Mucosa of descending colon (tissue), 3 donors: ENCODE data around the gene CDK11B. TPM values are rescaled to one million over a fixed set of nuclear protein-coding genes. Genes with fewer than 3 reads are reported as not detected.
A peak's percentile ranks its signal among the peaks of the same experiment; 100 is the strongest.
"Not testable (repeated sequence)": the region's sequence is repeated elsewhere in the genome, so short reads cannot be mapped to it uniquely, and the experiment has no call there.

Experiments
- ATAC-seq: fragments of 200-7000 bp; cut with Tn5 transposase; one replicate; pipeline ENCODE4 v1.9.1; 2020; ENCODE audit warnings: mild to moderate bottlenecking, moderate library complexity
- DNase-seq, 3 donors: peaks; one replicate each; pipeline ENCODE4 v3.0.0-alpha.2; 2020
- H3K36me3 ChIP-seq: fragments of 200-600 bp; one replicate; pipeline ENCODE4 v1.8.0; 2021; ENCODE audit warnings: low read depth, mild to moderate bottlenecking
- H3K4me1 ChIP-seq: fragments of 200-600 bp; one replicate; pipeline ENCODE4 v1.8.0; 2021; ENCODE audit warnings: low read depth, mild to moderate bottlenecking
- H3K4me3 ChIP-seq: fragments of 200-600 bp; one replicate; pipeline ENCODE4 v1.8.0; 2021; ENCODE audit warnings: mild to moderate bottlenecking
- H3K9me3 ChIP-seq: fragments of 200-600 bp; one replicate; pipeline ENCODE4 v1.8.0; 2021; ENCODE audit warnings: mild to moderate bottlenecking
- CTCF ChIP-seq: fragments of 200-600 bp; IDR thresholded peaks from one replicate; pipeline ENCODE4 v1.8.0; 2022; ENCODE audit warnings: antibody characterized with exemption, mild to moderate bottlenecking
- intact Hi-C, 2 donors: fragments of 100-400 bp; cut with DNase I in 1 of 2; cut with micrococcal nuclease in 1 of 2; formaldehyde crosslinking; loops; one replicate each; pipeline versions ENCODE4 v1.11.0 to v1.11.1; 2022; cut with DNase I, micrococcal nuclease
- total RNA-seq, 3 donors: library from RNA; stranded (reverse); fragmentation: NEBNext Ultra II Directional in 2 of 3; extraction: Animal tissue kit (Norgen Biotek cat#: 25700) in 2 of 3; gene quantifications; one replicate each; pipeline versions ENCODE4 v1.2.1 to v1.2.4, GENCODE V29; 2021 to 2023
- donor health status: DM: no; HTN: no; CAD: no; lungs with moderate emphysema.
- donor health status: DM: no; HTN: no; CAD: no.
- donor health status: DM: no; HTN: yes; CAD: no.

The CDK11B gene
- total RNA-seq, 3 donors from 2014 or later: 31.9 to 45.6 (median 36.8) TPM

GRCh38 chr1:1636621-1637478 lies 22.0 kb downstream of the CDK11B start:
- ATAC-seq, H3K36me3 ChIP-seq, H3K4me1 ChIP-seq, H3K4me3 ChIP-seq, intact Hi-C loops, H3K9me3 ChIP-seq: not testable (repeated sequence)
- DNase-seq: peak in 1 of 3 donors; percentile 47

- H3K36me3 ChIP-seq, intact Hi-C loops, H3K9me3 ChIP-seq, ATAC-seq, H3K4me1 ChIP-seq, H3K4me3 ChIP-seq: not testable (repeated sequence)
- DNase-seq: peak in 1 of 3 donors; percentile 39
Measured at GRCh38 chr1:1634613-1635012, 24.2 kb downstream of the CDK11B start.

- intact Hi-C loops, DNase-seq, ATAC-seq, H3K4me3 ChIP-seq, H3K36me3 ChIP-seq, H3K9me3 ChIP-seq, H3K4me1 ChIP-seq: not testable (repeated sequence)
Measured at GRCh38 chr1:1633409-1633808, 25.4 kb downstream of the CDK11B start.

GRCh38 chr1:1631782-1632420 lies 26.9 kb downstream of the CDK11B start, which contains the start of gene MMP23B:
Gene MMP23B, plus strand, starts transcription at chr1:1632173. Its CDS starts 46 bp downstream, at chr1:1632219.
- TF ChIP-seq CTCF: no peak
- no peaks in the 10 kb centered on the region for H3K9me3 ChIP-seq
- no peak within 1 kb of the TSS for H3K4me3 ChIP-seq
- intact Hi-C loops: no loop called here
- DNase-seq: peak in 1 of 3 donors; percentile 60
- no peaks in the 10 kb centered on the region for H3K36me3 ChIP-seq
- no peak for ATAC-seq
- peaks cover 12% of the 10 kb centered on the region for H3K4me1 ChIP-seq

GRCh38 chr1:1630965-1631781 lies 27.6 kb downstream of the CDK11B start:
- intact Hi-C loops: no loop called here

GRCh38 chr1:1630191-1630964 lies 28.4 kb downstream of the CDK11B start:
- no peaks in the 10 kb centered on the region for H3K36me3 ChIP-seq
- H3K9me3 ChIP-seq: no peaks in the 10 kb centered on the region
- ATAC-seq (peak; percentile 73), DNase-seq (peak; percentile 79 to 94 (median 89))
- H3K4me1 ChIP-seq: peaks cover 19% of the 10 kb centered on the region
- intact Hi-C loops: no loop called here
- no peak for TF ChIP-seq CTCF
- H3K4me3 ChIP-seq: no peak overlapping the region

More at GRCh38 chr1:1630965-1631781, 27.6 kb downstream of the CDK11B start:
- no peaks in the 10 kb centered on the region for H3K9me3 ChIP-seq
- TF ChIP-seq CTCF: no peak
- peaks cover 19% of the 10 kb centered on the region for H3K4me1 ChIP-seq
- H3K36me3 ChIP-seq: no peaks in the 10 kb centered on the region
- DNase-seq (peak; percentile 48 to 79 (median 72)), ATAC-seq (peak; percentile 5)
- no peak overlapping the region for H3K4me3 ChIP-seq
